Neural cell (in vitro differentiated cells): ENCODE measurements around the gene LRRC8D.

ENCODE experiments used
- MXI1 ChIP-seq: fragments of 450-650 bp; conservative IDR thresholded peaks from 2 replicates; pipeline ENCODE4 v1.6.1; 2014; ENCODE audit warnings: antibody characterized with exemption, mild to moderate bottlenecking; ENCODE audit not compliant: poor library complexity, severe bottlenecking
- POLR2AphosphoS5 ChIP-seq: IDR thresholded peaks from 2 replicates; pipeline ENCODE4 v1.6.1; 2012
- TF ChIP-seq, protein P1 (sequence below): fragments of 450-650 bp; IDR thresholded peaks from 2 replicates; pipeline ENCODE4 v1.5.1; 2014; ENCODE audit warnings: antibody characterized with exemption, mild to moderate bottlenecking, moderate library complexity; ENCODE audit not compliant: poor library complexity, severe bottlenecking
- TF ChIP-seq, protein P2 (sequence below): IDR thresholded peaks from 2 replicates; pipeline ENCODE4 v1.6.1; 2012; ENCODE audit warnings: borderline replicate concordance

DNA sequence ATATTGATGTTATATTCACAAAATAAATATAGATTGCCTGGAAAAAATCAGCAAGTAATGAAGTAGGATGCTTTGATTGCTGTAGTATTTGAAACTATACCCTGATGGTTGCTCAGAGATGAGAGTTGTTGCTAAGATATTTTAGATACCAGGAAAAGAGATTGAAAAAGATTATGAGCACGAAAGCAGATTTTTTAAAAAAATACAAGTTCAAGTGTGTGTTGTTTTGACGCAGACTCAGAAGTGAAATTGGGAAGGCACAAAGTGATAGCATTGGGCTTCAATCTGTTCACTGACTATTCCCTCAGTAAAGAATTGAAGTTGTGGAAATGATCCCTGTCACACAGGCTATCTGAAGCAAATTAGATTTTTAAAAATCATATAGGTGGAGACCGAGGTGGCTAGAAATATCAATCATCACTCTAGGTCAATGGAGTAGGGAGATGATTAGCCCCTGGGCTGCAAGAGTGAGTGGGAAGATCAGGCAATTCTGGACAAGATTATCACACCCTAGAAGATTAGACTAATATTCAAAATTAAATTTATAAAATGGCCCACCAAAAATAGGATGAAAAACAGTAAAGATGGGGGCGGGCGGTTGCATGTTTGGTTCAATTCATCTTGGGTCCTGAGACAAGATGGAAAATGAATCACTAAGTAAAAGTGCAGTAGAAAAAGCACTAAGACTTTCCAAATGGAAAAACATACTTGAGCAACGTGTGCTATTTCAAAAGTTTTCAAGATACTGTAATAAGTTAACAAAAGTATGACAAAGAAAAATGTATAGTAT, 41.5 kb upstream of the LRRC8D start:
- TF ChIP-seq MXI1 (no peak), POLR2AphosphoS5 (no peak)
- TF ChIP-seq, protein P1, sequence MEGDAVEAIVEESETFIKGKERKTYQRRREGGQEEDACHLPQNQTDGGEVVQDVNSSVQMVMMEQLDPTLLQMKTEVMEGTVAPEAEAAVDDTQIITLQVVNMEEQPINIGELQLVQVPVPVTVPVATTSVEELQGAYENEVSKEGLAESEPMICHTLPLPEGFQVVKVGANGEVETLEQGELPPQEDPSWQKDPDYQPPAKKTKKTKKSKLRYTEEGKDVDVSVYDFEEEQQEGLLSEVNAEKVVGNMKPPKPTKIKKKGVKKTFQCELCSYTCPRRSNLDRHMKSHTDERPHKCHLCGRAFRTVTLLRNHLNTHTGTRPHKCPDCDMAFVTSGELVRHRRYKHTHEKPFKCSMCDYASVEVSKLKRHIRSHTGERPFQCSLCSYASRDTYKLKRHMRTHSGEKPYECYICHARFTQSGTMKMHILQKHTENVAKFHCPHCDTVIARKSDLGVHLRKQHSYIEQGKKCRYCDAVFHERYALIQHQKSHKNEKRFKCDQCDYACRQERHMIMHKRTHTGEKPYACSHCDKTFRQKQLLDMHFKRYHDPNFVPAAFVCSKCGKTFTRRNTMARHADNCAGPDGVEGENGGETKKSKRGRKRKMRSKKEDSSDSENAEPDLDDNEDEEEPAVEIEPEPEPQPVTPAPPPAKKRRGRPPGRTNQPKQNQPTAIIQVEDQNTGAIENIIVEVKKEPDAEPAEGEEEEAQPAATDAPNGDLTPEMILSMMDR = no peak
- TF ChIP-seq, protein P2, sequence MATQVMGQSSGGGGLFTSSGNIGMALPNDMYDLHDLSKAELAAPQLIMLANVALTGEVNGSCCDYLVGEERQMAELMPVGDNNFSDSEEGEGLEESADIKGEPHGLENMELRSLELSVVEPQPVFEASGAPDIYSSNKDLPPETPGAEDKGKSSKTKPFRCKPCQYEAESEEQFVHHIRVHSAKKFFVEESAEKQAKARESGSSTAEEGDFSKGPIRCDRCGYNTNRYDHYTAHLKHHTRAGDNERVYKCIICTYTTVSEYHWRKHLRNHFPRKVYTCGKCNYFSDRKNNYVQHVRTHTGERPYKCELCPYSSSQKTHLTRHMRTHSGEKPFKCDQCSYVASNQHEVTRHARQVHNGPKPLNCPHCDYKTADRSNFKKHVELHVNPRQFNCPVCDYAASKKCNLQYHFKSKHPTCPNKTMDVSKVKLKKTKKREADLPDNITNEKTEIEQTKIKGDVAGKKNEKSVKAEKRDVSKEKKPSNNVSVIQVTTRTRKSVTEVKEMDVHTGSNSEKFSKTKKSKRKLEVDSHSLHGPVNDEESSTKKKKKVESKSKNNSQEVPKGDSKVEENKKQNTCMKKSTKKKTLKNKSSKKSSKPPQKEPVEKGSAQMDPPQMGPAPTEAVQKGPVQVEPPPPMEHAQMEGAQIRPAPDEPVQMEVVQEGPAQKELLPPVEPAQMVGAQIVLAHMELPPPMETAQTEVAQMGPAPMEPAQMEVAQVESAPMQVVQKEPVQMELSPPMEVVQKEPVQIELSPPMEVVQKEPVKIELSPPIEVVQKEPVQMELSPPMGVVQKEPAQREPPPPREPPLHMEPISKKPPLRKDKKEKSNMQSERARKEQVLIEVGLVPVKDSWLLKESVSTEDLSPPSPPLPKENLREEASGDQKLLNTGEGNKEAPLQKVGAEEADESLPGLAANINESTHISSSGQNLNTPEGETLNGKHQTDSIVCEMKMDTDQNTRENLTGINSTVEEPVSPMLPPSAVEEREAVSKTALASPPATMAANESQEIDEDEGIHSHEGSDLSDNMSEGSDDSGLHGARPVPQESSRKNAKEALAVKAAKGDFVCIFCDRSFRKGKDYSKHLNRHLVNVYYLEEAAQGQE = no peak
